ENCODE measurements around the gene TFIP11. TPM values are rescaled to one million over a fixed set of nuclear protein-coding genes. Genes with fewer than 3 reads are reported as not detected.

TFIP11 gene
- total RNA-seq, 4 donors from 2014 or later, result 20.3 to 38.3 (median 21.6) TPM

DNA sequence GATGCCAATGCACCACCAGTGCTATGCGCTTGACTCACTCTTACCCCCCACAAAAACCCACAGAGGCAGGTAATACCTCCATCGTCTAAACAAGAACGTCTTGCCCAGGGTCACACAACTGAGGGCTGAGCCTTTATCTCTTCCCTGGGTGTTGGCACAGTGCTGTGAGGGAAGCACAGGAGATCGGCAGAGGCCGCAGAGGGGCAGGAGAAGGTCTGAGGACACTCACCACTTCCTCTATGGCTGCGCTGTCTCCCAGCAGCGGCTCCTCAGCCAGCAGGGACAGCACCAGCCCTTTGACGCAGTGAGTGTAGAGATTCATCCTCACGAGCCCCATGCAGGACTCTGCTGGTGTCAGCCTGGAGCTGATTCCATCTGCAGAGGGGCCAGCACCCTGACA, 48.6 kb downstream of the TFIP11 start:
- WGBS, 2 donors (ENCODE audit: low coverage in 1 of 2), result 80 to 100% methylated on average over 1 to 2 of the region's 9 CpGs
- H3K36me3 ChIP-seq, result peaks cover 0 to 98% of the 10 kb centered on the region in 2 donors
- H3K9me3 ChIP-seq, result no peaks in the 10 kb centered on the region
- no peak for ATAC-seq
- H3K4me3 ChIP-seq, result no peak overlapping the region
- peaks cover 0 to 5% (median 0%) of the 10 kb centered on the region in 3 donors for H3K4me1 ChIP-seq
- no peaks in the 10 kb centered on the region for H3K27me3 ChIP-seq
- H3K27ac ChIP-seq, result no peak overlapping the region
- TF ChIP-seq POLR2AphosphoS5 (IDR thresholded peaks at IDR 0.05), result no peak
- TF ChIP-seq, protein P1, sequence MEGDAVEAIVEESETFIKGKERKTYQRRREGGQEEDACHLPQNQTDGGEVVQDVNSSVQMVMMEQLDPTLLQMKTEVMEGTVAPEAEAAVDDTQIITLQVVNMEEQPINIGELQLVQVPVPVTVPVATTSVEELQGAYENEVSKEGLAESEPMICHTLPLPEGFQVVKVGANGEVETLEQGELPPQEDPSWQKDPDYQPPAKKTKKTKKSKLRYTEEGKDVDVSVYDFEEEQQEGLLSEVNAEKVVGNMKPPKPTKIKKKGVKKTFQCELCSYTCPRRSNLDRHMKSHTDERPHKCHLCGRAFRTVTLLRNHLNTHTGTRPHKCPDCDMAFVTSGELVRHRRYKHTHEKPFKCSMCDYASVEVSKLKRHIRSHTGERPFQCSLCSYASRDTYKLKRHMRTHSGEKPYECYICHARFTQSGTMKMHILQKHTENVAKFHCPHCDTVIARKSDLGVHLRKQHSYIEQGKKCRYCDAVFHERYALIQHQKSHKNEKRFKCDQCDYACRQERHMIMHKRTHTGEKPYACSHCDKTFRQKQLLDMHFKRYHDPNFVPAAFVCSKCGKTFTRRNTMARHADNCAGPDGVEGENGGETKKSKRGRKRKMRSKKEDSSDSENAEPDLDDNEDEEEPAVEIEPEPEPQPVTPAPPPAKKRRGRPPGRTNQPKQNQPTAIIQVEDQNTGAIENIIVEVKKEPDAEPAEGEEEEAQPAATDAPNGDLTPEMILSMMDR (IDR thresholded peaks at IDR 0.05), result no peak
- TF ChIP-seq POLR2A (IDR thresholded peaks at IDR 0.05), result no peak
- no peak for TF ChIP-seq EP300 (IDR thresholded peaks at IDR 0.05)

DNA sequence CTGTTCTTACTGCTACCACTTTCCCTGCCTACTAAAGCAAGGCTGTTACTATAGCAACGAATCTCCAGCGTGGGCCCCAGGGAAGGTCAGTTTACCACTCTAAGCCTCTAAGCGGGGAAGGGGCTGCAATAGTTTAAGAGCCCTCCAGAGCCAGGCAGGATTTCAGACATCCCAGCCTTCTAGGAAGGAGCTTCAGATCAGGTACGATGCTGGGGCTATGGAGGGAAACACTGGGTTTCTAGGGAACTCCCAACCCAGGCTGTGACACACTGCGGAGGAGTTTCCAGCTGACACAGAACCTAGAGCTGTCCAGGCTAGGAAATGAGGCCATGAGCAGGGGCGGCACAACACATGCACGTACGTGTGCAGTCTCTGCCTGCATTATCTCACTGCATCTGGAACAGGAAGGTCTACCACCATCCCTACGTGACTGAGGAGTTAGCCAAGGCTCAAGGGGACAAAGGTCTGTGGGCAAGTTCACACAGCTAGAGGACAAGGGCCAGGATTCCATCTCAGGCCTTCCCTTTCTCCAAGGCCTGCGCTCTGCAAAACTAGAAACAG, 49.1 kb downstream of the TFIP11 start:
- H3K36me3 ChIP-seq, result peaks cover 0 to 98% of the 10 kb centered on the region in 2 donors
- H3K27me3 ChIP-seq, result no peaks in the 10 kb centered on the region
- ATAC-seq, result no peak
- TF ChIP-seq, protein P1 (IDR thresholded peaks at IDR 0.05), result no peak
- TF ChIP-seq POLR2AphosphoS5 (IDR thresholded peaks at IDR 0.05) (no peak), POLR2A (IDR thresholded peaks at IDR 0.05) (no peak), EP300 (IDR thresholded peaks at IDR 0.05) (no peak)
- H3K4me3 ChIP-seq, result no peak overlapping the region
- H3K9me3 ChIP-seq, result no peaks in the 10 kb centered on the region
- peaks cover 0 to 5% (median 0%) of the 10 kb centered on the region in 3 donors for H3K4me1 ChIP-seq
- 24% methylated on average over 2 of the region's 10 CpGs; no CpG with 5 or more reads in 1 of the 2 donors for WGBS, 2 donors (ENCODE audit: low coverage in 1 of 2)
- H3K27ac ChIP-seq, result no peak overlapping the region

DNA sequence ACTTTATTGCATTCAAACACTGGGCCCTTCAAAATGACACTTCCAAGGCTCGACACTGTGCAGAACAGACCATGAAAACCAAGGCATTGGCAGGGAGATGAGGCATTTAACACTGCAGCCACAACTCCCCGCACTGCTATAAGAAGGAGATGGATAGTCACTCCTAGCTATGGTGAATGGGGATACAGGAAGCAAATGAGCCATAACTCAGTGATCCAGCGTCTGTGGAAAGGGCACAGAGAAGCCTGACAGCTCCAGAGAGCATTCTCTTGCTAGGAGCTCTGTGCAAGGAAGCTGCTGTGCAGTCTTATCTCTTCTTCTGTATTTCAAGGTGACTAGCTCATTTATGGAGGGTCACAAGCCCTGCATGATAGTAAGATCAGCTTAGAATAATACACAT, 49.6 kb downstream of the TFIP11 start:
- H3K36me3 ChIP-seq, result peaks cover 0 to 98% of the 10 kb centered on the region in 2 donors
- WGBS, 2 donors (ENCODE audit: low coverage in 1 of 2), result 77 to 100% methylated on average over 1 to 3 of the region's 3 CpGs
- peaks cover 0 to 5% (median 0%) of the 10 kb centered on the region in 3 donors for H3K4me1 ChIP-seq
- no peaks in the 10 kb centered on the region for H3K27me3 ChIP-seq
- ATAC-seq, result no peak
- TF ChIP-seq EP300 (IDR thresholded peaks at IDR 0.05) (no peak), POLR2AphosphoS5 (IDR thresholded peaks at IDR 0.05) (no peak), POLR2A (IDR thresholded peaks at IDR 0.05) (no peak)
- TF ChIP-seq, protein P1 (IDR thresholded peaks at IDR 0.05), result no peak
- no peak overlapping the region for H3K4me3 ChIP-seq
- no peak overlapping the region for H3K27ac ChIP-seq
- H3K9me3 ChIP-seq, result no peaks in the 10 kb centered on the region

- 91% methylated on average over 5 of the region's 5 CpGs; no CpG with 5 or more reads in 1 of the 2 donors for WGBS, 2 donors (ENCODE audit: low coverage in 1 of 2)
- no peak for ATAC-seq
These were observed 50.2 kb downstream of the TFIP11 start for GRCh38 chr22:26462051-26462450.

More at GRCh38 chr22:26462051-26462450, 50.2 kb downstream of the TFIP11 start:
- Histone ChIP-seq H3K27me3 (no peaks in the 10 kb centered on the region), H3K4me1 (peaks cover 0 to 5% (median 0%) of the 10 kb centered on the region in 3 donors), H3K9me3 (no peaks in the 10 kb centered on the region), H3K27ac (no peak overlapping the region), H3K4me3 (no peak overlapping the region), H3K36me3 (peaks cover 0 to 98% of the 10 kb centered on the region in 2 donors)
- TF ChIP-seq POLR2A (IDR thresholded peaks at IDR 0.05) (no peak), POLR2AphosphoS5 (IDR thresholded peaks at IDR 0.05) (no peak), EP300 (IDR thresholded peaks at IDR 0.05) (no peak)
- TF ChIP-seq, protein P1 (IDR thresholded peaks at IDR 0.05), result no peak
